ENCODE results near the gene NUP210.

Gene NUP210

GRCh38 chr3:13372656-13373055 is 47.5 kb downstream of the NUP210 start:
- H3K27ac ChIP-seq (ENCODE audit: low read depth, low read length): no peak overlapping the region
- H3K79me2 ChIP-seq (ENCODE audit: control insufficient read depth, insufficient read depth, low read length): no peaks in the 10 kb centered on the region
- H3K4ac ChIP-seq (ENCODE audit: low read depth, low read length): no peak overlapping the region
- H2BK5ac ChIP-seq (ENCODE audit: low read length): no peak overlapping the region
- H2BK120ac ChIP-seq (ENCODE audit: low read depth, low read length): no peak overlapping the region
- no peaks in the 10 kb centered on the region for H3K27me3 ChIP-seq (ENCODE audit: insufficient read depth, low read length, poor library complexity)
- H3K4me1 ChIP-seq (ENCODE audit: control insufficient read depth, low read depth, low read length): no peaks in the 10 kb centered on the region
- H3K36me3 ChIP-seq (ENCODE audit: control insufficient read depth, insufficient read depth, low read length): no peaks in the 10 kb centered on the region
- H3K9ac ChIP-seq (ENCODE audit: low read length): no peak overlapping the region
- no peak overlapping the region for H3K56ac ChIP-seq (ENCODE audit: low read length)
- H4K5ac ChIP-seq (ENCODE audit: low read length): no peak overlapping the region
- H2BK15ac ChIP-seq (replicated peaks; ENCODE audit: low read depth): no peak overlapping the region
- no CpG with 5 or more reads among the region's 8 CpGs for WGBS (ENCODE audit: extremely low coverage, insufficient coverage, low lambda C conversion rate)
- H3K23ac ChIP-seq (ENCODE audit: low read length): no peak overlapping the region
- DNase-seq: no peak
- no peak overlapping the region for H3K18ac ChIP-seq (ENCODE audit: low read length)
- no peak overlapping the region for H4K8ac ChIP-seq (ENCODE audit: low read depth, low read length)
- H3K79me1 ChIP-seq (ENCODE audit: low read length): no peaks in the 10 kb centered on the region
- no peak overlapping the region for H2AK5ac ChIP-seq (ENCODE audit: low read length)
- no peak overlapping the region for H3K4me3 ChIP-seq (ENCODE audit: low read length)
- no peak overlapping the region for H3K4me2 ChIP-seq (ENCODE audit: low read length)

DNA sequence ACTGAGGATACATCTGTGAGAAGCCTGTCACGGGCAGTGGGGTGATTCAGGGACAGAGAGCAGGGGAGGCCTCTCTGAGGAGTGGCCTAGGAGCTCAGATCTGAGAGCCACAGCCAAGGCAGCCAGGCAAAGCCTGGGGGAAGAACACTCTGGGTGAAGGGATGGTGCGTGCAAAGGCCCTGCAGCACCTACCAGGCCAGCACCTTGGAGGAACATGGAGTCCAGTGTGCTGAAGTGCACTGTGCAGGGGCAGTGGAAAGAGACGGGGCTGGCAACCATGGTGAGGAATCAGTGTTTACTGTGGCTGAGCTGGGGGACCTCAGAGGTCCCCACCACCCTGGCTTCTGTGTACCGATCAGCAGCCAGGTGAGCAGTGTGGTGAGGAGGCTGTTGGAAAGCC is 48.0 kb downstream of the NUP210 start:
- Histone ChIP-seq H3K23ac (ENCODE audit: low read length) (no peak overlapping the region), H3K56ac (ENCODE audit: low read length) (no peak overlapping the region), H4K5ac (ENCODE audit: low read length) (no peak overlapping the region), H3K18ac (ENCODE audit: low read length) (no peak overlapping the region), H2AK5ac (ENCODE audit: low read length) (no peak overlapping the region), H3K79me1 (ENCODE audit: low read length) (no peaks in the 10 kb centered on the region), H3K27me3 (ENCODE audit: insufficient read depth, low read length, poor library complexity) (no peaks in the 10 kb centered on the region), H3K4me1 (ENCODE audit: control insufficient read depth, low read depth, low read length) (no peaks in the 10 kb centered on the region), H3K4me2 (ENCODE audit: low read length) (no peak overlapping the region), H3K4me3 (ENCODE audit: low read length) (no peak overlapping the region), H2BK5ac (ENCODE audit: low read length) (no peak overlapping the region), H4K8ac (ENCODE audit: low read depth, low read length) (no peak overlapping the region), H2BK120ac (ENCODE audit: low read depth, low read length) (no peak overlapping the region), H2BK15ac (replicated peaks; ENCODE audit: low read depth) (no peak overlapping the region), H3K36me3 (ENCODE audit: control insufficient read depth, insufficient read depth, low read length) (no peaks in the 10 kb centered on the region), H3K9ac (ENCODE audit: low read length) (no peak overlapping the region), H3K27ac (ENCODE audit: low read depth, low read length) (no peak overlapping the region), H3K4ac (ENCODE audit: low read depth, low read length) (no peak overlapping the region), H3K79me2 (ENCODE audit: control insufficient read depth, insufficient read depth, low read length) (no peaks in the 10 kb centered on the region)
- no CpG with 5 or more reads among the region's 4 CpGs for WGBS (ENCODE audit: extremely low coverage, insufficient coverage, low lambda C conversion rate)
- no peak for DNase-seq

GRCh38 chr3:13371100-13372075 is 48.7 kb downstream of the NUP210 start:
- no peak overlapping the region for H3K4me3 ChIP-seq (ENCODE audit: low read length)
- no peaks in the 10 kb centered on the region for H3K36me3 ChIP-seq (ENCODE audit: control insufficient read depth, insufficient read depth, low read length)
- H3K27ac ChIP-seq (ENCODE audit: low read depth, low read length): no peak overlapping the region

GRCh38 chr3:13370609-13371008 is 49.5 kb downstream of the NUP210 start:
- no CpG with 5 or more reads among the region's 10 CpGs for WGBS (ENCODE audit: extremely low coverage, insufficient coverage, low lambda C conversion rate)
- Histone ChIP-seq H3K27me3 (ENCODE audit: insufficient read depth, low read length, poor library complexity) (no peaks in the 10 kb centered on the region), H3K36me3 (ENCODE audit: control insufficient read depth, insufficient read depth, low read length) (no peaks in the 10 kb centered on the region), H3K27ac (ENCODE audit: low read depth, low read length) (no peak overlapping the region), H3K56ac (ENCODE audit: low read length) (no peak overlapping the region), H2BK15ac (replicated peaks; ENCODE audit: low read depth) (no peak overlapping the region), H3K4ac (ENCODE audit: low read depth, low read length) (no peak overlapping the region), H3K23ac (ENCODE audit: low read length) (no peak overlapping the region), H3K4me2 (ENCODE audit: low read length) (no peak overlapping the region), H2BK120ac (ENCODE audit: low read depth, low read length) (no peak overlapping the region), H3K18ac (ENCODE audit: low read length) (no peak overlapping the region), H3K9ac (ENCODE audit: low read length) (no peak overlapping the region), H4K8ac (ENCODE audit: low read depth, low read length) (no peak overlapping the region), H3K4me3 (ENCODE audit: low read length) (no peak overlapping the region), H2BK5ac (ENCODE audit: low read length) (no peak overlapping the region), H3K79me1 (ENCODE audit: low read length) (no peaks in the 10 kb centered on the region), H3K79me2 (ENCODE audit: control insufficient read depth, insufficient read depth, low read length) (no peaks in the 10 kb centered on the region), H3K4me1 (ENCODE audit: control insufficient read depth, low read depth, low read length) (peaks cover 1% of the 10 kb centered on the region), H2AK5ac (ENCODE audit: low read length) (no peak overlapping the region), H4K5ac (ENCODE audit: low read length) (no peak overlapping the region)
- no peak for DNase-seq

More at GRCh38 chr3:13371100-13372075, 48.7 kb downstream of the NUP210 start:
- no peak overlapping the region for H2AK5ac ChIP-seq (ENCODE audit: low read length)
- H2BK5ac ChIP-seq (ENCODE audit: low read length): no peak overlapping the region
- no peaks in the 10 kb centered on the region for H3K27me3 ChIP-seq (ENCODE audit: insufficient read depth, low read length, poor library complexity)
- H3K18ac ChIP-seq (ENCODE audit: low read length): no peak overlapping the region
- H3K79me1 ChIP-seq (ENCODE audit: low read length): no peaks in the 10 kb centered on the region
- H3K9ac ChIP-seq (ENCODE audit: low read length): no peak overlapping the region
- H3K4me1 ChIP-seq (ENCODE audit: control insufficient read depth, low read depth, low read length): no peaks in the 10 kb centered on the region
- no peak overlapping the region for H3K56ac ChIP-seq (ENCODE audit: low read length)
- H2BK15ac ChIP-seq (replicated peaks; ENCODE audit: low read depth): no peak overlapping the region
- no peak overlapping the region for H3K4ac ChIP-seq (ENCODE audit: low read depth, low read length)
- no CpG with 5 or more reads among the region's 17 CpGs for WGBS (ENCODE audit: extremely low coverage, insufficient coverage, low lambda C conversion rate)
- no peak for DNase-seq
- no peak overlapping the region for H4K5ac ChIP-seq (ENCODE audit: low read length)
- no peak overlapping the region for H2BK120ac ChIP-seq (ENCODE audit: low read depth, low read length)
- H3K23ac ChIP-seq (ENCODE audit: low read length): no peak overlapping the region
- no peak overlapping the region for H4K8ac ChIP-seq (ENCODE audit: low read depth, low read length)
- H3K79me2 ChIP-seq (ENCODE audit: control insufficient read depth, insufficient read depth, low read length): no peaks in the 10 kb centered on the region
- H3K4me2 ChIP-seq (ENCODE audit: low read length): no peak overlapping the region

- no peaks in the 10 kb centered on the region for H3K36me3 ChIP-seq (ENCODE audit: control insufficient read depth, insufficient read depth, low read length)
These were observed 50.1 kb downstream of the NUP210 start for GRCh38 chr3:13370055-13370454.

More at GRCh38 chr3:13370055-13370454, 50.1 kb downstream of the NUP210 start:
- Histone ChIP-seq H3K9ac (ENCODE audit: low read length) (no peak overlapping the region), H3K27ac (ENCODE audit: low read depth, low read length) (no peak overlapping the region), H3K4me1 (ENCODE audit: control insufficient read depth, low read depth, low read length) (peaks cover 6% of the 10 kb centered on the region), H2BK120ac (ENCODE audit: low read depth, low read length) (no peak overlapping the region), H3K27me3 (ENCODE audit: insufficient read depth, low read length, poor library complexity) (no peaks in the 10 kb centered on the region), H3K4me2 (ENCODE audit: low read length) (no peak overlapping the region), H2BK15ac (replicated peaks; ENCODE audit: low read depth) (no peak overlapping the region), H4K5ac (ENCODE audit: low read length) (no peak overlapping the region), H2BK5ac (ENCODE audit: low read length) (no peak overlapping the region), H3K23ac (ENCODE audit: low read length) (no peak overlapping the region), H3K56ac (ENCODE audit: low read length) (no peak overlapping the region), H3K4me3 (ENCODE audit: low read length) (no peak overlapping the region), H3K79me2 (ENCODE audit: control insufficient read depth, insufficient read depth, low read length) (no peaks in the 10 kb centered on the region), H3K4ac (ENCODE audit: low read depth, low read length) (no peak overlapping the region), H3K18ac (ENCODE audit: low read length) (no peak overlapping the region), H2AK5ac (ENCODE audit: low read length) (no peak overlapping the region), H4K8ac (ENCODE audit: low read depth, low read length) (no peak overlapping the region), H3K79me1 (ENCODE audit: low read length) (no peaks in the 10 kb centered on the region)
- no peak for DNase-seq
- WGBS (ENCODE audit: extremely low coverage, insufficient coverage, low lambda C conversion rate): no CpG with 5 or more reads among the region's 3 CpGs
